Measurements from ENCODE around the gene COPA.

DNA sequence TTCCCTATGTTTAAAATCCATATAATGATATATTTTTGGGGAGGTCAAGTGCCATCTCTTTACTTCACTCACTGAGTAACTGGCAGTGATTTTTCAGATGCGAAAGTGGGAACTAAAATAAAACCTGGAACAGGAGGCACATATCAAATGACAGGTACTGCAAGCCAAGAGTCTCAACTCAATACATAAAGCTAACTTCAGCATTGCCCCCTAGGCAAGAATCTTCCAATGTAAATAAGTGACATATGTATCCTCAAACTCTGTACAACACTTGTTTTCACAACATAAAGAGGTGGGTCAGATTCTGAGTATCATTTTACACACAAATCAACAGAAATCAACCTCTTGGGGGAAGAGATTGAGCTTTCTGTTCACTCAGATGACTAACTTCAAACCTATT is 98.8 kb downstream of the COPA start:
- TF ChIP-seq, protein P1, sequence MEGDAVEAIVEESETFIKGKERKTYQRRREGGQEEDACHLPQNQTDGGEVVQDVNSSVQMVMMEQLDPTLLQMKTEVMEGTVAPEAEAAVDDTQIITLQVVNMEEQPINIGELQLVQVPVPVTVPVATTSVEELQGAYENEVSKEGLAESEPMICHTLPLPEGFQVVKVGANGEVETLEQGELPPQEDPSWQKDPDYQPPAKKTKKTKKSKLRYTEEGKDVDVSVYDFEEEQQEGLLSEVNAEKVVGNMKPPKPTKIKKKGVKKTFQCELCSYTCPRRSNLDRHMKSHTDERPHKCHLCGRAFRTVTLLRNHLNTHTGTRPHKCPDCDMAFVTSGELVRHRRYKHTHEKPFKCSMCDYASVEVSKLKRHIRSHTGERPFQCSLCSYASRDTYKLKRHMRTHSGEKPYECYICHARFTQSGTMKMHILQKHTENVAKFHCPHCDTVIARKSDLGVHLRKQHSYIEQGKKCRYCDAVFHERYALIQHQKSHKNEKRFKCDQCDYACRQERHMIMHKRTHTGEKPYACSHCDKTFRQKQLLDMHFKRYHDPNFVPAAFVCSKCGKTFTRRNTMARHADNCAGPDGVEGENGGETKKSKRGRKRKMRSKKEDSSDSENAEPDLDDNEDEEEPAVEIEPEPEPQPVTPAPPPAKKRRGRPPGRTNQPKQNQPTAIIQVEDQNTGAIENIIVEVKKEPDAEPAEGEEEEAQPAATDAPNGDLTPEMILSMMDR (IDR thresholded peaks at IDR 0.05), result no peak
- TF ChIP-seq POLR2A (IDR thresholded peaks at IDR 0.05), result no peak

Measured in upper lobe of left lung (tissue), 4 donors.